HUES6 (cell line): ENCODE measurements around the gene ZFYVE28.
"Not testable (repeated sequence)": the region's sequence is repeated elsewhere in the genome, so short reads cannot be mapped to it uniquely, and the experiment has no call there.

Experiments used
- H3K27ac ChIP-seq: 2 replicates; pipeline ENCODE4 v1.7.0; 2013; ENCODE audit warnings: low read depth, mild to moderate bottlenecking, low read length, inconsistent platforms
- H3K27me3 ChIP-seq: 2 replicates; pipeline ENCODE4 v1.6.1; 2013; ENCODE audit warnings: low read length; ENCODE audit not compliant: control insufficient read depth, insufficient read depth
- H3K36me3 ChIP-seq: 2 replicates; pipeline ENCODE4 v1.6.1; 2013; ENCODE audit warnings: low read length; ENCODE audit not compliant: control insufficient read depth, insufficient read depth
- H3K4me1 ChIP-seq: 2 replicates; pipeline ENCODE4 v1.6.1; 2013; ENCODE audit warnings: low read length; ENCODE audit not compliant: control insufficient read depth, insufficient read depth
- H3K4me3 ChIP-seq: 2 replicates; pipeline ENCODE4 v1.5.1; 2013; ENCODE audit warnings: low read depth, low read length
- H3K9ac ChIP-seq: one replicate; pipeline ENCODE4 v1.6.1; 2013; ENCODE audit warnings: mild to moderate bottlenecking, low read length
- H3K9me3 ChIP-seq: 2 replicates; pipeline ENCODE4 v1.6.1; 2013; ENCODE audit warnings: low read depth, low read length; ENCODE audit not compliant: control insufficient read depth, insufficient read depth

Gene ZFYVE28

GRCh38 chr4:2275546-2276251 is 142.7 kb downstream of the ZFYVE28 start:
- H3K4me3 ChIP-seq = no peak overlapping the region
- no peaks in the 10 kb centered on the region for H3K27me3 ChIP-seq
- H3K9me3 ChIP-seq = no peaks in the 10 kb centered on the region
- no peaks in the 10 kb centered on the region for H3K4me1 ChIP-seq
- no peak overlapping the region for H3K9ac ChIP-seq
- H3K27ac ChIP-seq = no peak overlapping the region
- H3K36me3 ChIP-seq = no peaks in the 10 kb centered on the region

GRCh38 chr4:2275044-2275397 is 143.4 kb downstream of the ZFYVE28 start:
- H3K36me3 ChIP-seq, H3K27me3 ChIP-seq, H3K4me1 ChIP-seq, H3K9ac ChIP-seq, H3K9me3 ChIP-seq, H3K27ac ChIP-seq, H3K4me3 ChIP-seq: not testable (repeated sequence)

GRCh38 chr4:2274320-2275043 is 144.0 kb downstream of the ZFYVE28 start:
- no peak overlapping the region for H3K9ac ChIP-seq
- H3K4me3 ChIP-seq = no peak overlapping the region
- H3K4me1 ChIP-seq = peaks cover under 1% of the 10 kb centered on the region; the same call in 1 of the 2 replicates
- no peaks in the 10 kb centered on the region for H3K36me3 ChIP-seq
- H3K9me3 ChIP-seq = no peaks in the 10 kb centered on the region
- no peak overlapping the region for H3K27ac ChIP-seq
- H3K27me3 ChIP-seq = no peaks in the 10 kb centered on the region

- Histone ChIP-seq H3K36me3 (no peaks in the 10 kb centered on the region), H3K4me3 (no peak overlapping the region), H3K27ac (no peak overlapping the region), H3K4me1 (peaks cover 7% of the 10 kb centered on the region), H3K9me3 (no peaks in the 10 kb centered on the region), H3K27me3 (no peaks in the 10 kb centered on the region), H3K9ac (no peak overlapping the region)
Observed at GRCh38 chr4:2273657-2274319, 144.7 kb downstream of the ZFYVE28 start.

GRCh38 chr4:2273221-2273620 is 145.2 kb downstream of the ZFYVE28 start:
- H3K27me3 ChIP-seq = no peaks in the 10 kb centered on the region
- no peaks in the 10 kb centered on the region for H3K36me3 ChIP-seq
- no peak overlapping the region for H3K4me3 ChIP-seq
- H3K4me1 ChIP-seq = peaks cover 11% of the 10 kb centered on the region
- H3K9ac ChIP-seq = no peak overlapping the region
- H3K9me3 ChIP-seq = no peaks in the 10 kb centered on the region
- no peak overlapping the region for H3K27ac ChIP-seq

- H3K4me1 ChIP-seq = peaks cover 11% of the 10 kb centered on the region
- no peaks in the 10 kb centered on the region for H3K36me3 ChIP-seq
- H3K27ac ChIP-seq = no peak overlapping the region
- no peak overlapping the region for H3K9ac ChIP-seq
- no peaks in the 10 kb centered on the region for H3K9me3 ChIP-seq
- H3K27me3 ChIP-seq = no peaks in the 10 kb centered on the region
- H3K4me3 ChIP-seq = no peak overlapping the region
Observed at GRCh38 chr4:2272828-2273120, 145.7 kb downstream of the ZFYVE28 start.

GRCh38 chr4:2272026-2272827 is 146.2 kb downstream of the ZFYVE28 start:
- no peak overlapping the region for H3K4me3 ChIP-seq
- H3K36me3 ChIP-seq = no peaks in the 10 kb centered on the region
- no peaks in the 10 kb centered on the region for H3K27me3 ChIP-seq
- peaks cover 11% of the 10 kb centered on the region for H3K4me1 ChIP-seq
- no peak overlapping the region for H3K27ac ChIP-seq
- H3K9ac ChIP-seq = no peak overlapping the region
- no peaks in the 10 kb centered on the region for H3K9me3 ChIP-seq

- H3K9me3 ChIP-seq = no peaks in the 10 kb centered on the region
- no peak overlapping the region for H3K4me3 ChIP-seq
- H3K36me3 ChIP-seq = no peaks in the 10 kb centered on the region
- H3K9ac ChIP-seq = no peak overlapping the region
- no peak overlapping the region for H3K27ac ChIP-seq
- H3K4me1 ChIP-seq = peaks cover 11% of the 10 kb centered on the region
- no peaks in the 10 kb centered on the region for H3K27me3 ChIP-seq
Observed at GRCh38 chr4:2271279-2272025, 147.0 kb downstream of the ZFYVE28 start.

GRCh38 chr4:2270341-2271165 is 147.9 kb downstream of the ZFYVE28 start:
- Histone ChIP-seq H3K4me3 (no peak overlapping the region), H3K9me3 (no peaks in the 10 kb centered on the region), H3K9ac (no peak overlapping the region), H3K4me1 (peaks cover 11% of the 10 kb centered on the region), H3K36me3 (no peaks in the 10 kb centered on the region), H3K27ac (no peak overlapping the region), H3K27me3 (no peaks in the 10 kb centered on the region)

- Histone ChIP-seq H3K9me3 (no peaks in the 10 kb centered on the region), H3K4me3 (no peak overlapping the region), H3K27ac (no peak overlapping the region), H3K27me3 (0 out of 2 replicates have a peak, but pooled peaks cover 2% of the 10 kb centered on the region), H3K4me1 (peaks cover 11% of the 10 kb centered on the region), H3K9ac (no peak overlapping the region), H3K36me3 (no peaks in the 10 kb centered on the region)
Observed at GRCh38 chr4:2269618-2270163, 148.8 kb downstream of the ZFYVE28 start.
